NOMO-1 treated with DMSO at 0.1 percent for 48 hours (cell line): ENCODE data around the gene RUSC1.
A peak's percentile ranks its signal among the peaks of the same experiment; 100 is the strongest.
"Not testable (repeated sequence)": the region's sequence is repeated elsewhere in the genome, so short reads cannot be mapped to it uniquely, and the experiment has no call there.

ENCODE experiments used
- DNase-seq: peaks from one replicate; lab custom pipeline; 2025; ENCODE audit not compliant: unreplicated experiment; lab: John Stamatoyannopoulos, UW

RUSC1 gene

DNA sequence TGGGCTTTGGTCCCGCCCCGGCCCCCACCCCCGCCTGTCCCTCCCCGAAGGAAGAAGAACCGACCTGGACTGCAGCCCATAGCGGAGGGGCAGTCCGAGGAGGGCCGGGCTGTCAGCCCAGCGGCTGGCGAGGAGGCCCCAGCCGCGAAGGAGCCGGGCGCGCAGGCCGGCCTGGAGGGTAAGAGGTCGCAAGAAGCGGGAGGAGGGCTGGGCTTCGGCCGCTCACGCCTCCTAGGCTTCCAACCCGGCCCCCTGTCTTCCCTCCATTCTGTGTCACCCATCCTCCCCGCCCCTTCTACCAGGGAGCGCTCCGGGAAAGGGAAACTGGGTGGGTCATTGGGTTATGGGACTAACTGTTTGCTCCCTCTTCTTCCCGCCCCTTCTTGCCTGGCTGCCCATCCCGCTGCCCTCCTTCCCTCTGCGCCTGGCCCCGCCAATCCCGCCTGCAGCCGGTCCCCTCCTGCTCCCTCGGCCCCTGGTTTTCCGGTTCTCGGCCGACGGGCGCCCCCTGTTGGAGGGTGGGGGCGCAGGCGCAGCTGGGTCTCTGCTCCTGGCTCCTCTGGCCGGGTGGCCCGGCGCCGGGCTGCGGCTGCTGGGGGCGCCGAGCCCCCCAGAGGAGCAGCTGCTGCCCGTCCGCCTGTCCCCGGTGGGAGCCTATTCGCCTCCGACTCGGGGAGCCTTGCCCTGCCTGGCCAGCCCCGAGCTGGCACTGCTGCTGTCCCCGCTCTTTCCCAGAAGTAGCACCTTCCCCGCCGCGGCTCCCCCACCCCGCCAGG is 2.4 kb downstream of the RUSC1 start:
- peak; percentile 76 for DNase-seq

DNA sequence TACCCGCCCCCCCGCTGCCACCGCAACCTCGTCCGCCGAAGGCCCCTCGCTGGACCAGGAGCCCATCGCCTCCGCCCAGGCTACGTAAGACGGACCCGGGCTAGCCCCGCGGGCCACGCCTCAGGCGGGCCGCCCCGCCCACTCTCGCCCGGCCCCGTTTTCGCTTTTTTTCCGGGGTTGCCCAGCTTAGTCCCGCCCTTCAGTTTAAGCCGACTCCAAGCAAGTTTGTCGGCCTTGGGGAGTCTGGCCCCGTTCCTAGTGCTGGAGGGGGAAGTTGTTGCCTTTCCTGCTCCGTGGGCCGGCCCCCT is 3.0 kb downstream of the RUSC1 start:
- peak; percentile 79 for DNase-seq

DNA sequence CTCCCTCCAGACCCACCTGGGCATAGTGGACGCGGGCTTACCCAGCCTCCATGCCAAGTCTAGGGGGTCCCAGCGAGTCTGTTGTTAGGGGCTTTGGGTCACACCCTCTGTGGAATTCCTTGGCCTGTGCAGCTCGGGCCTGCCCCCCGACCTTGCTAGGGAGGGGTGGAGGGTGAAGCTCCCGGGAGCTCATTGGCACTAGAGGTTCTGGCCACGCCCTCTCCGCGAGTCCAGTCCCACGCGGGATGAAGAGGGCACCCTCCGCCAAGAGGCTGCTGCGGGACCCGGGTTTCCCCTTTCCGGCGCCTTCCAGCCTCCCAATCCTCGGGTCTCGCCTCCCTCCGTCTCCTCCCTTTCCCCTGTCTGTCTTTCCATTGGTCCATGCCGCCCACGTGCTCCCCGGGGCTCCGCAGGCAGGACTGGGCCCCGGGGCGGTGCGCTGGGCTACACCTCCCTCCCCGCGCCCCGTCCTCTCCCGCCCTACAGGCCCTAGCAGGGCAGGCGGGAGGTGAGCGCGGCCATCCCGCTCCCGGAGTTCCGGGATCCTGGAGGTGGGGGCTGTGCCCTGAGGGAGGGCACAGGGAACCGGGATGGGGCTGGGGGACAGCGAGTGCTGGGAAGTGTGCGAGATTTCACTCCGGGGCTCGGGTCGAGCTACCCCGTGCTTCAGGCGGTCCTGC is 3.5 kb downstream of the RUSC1 start:
- peak; percentile 98 for DNase-seq

DNA sequence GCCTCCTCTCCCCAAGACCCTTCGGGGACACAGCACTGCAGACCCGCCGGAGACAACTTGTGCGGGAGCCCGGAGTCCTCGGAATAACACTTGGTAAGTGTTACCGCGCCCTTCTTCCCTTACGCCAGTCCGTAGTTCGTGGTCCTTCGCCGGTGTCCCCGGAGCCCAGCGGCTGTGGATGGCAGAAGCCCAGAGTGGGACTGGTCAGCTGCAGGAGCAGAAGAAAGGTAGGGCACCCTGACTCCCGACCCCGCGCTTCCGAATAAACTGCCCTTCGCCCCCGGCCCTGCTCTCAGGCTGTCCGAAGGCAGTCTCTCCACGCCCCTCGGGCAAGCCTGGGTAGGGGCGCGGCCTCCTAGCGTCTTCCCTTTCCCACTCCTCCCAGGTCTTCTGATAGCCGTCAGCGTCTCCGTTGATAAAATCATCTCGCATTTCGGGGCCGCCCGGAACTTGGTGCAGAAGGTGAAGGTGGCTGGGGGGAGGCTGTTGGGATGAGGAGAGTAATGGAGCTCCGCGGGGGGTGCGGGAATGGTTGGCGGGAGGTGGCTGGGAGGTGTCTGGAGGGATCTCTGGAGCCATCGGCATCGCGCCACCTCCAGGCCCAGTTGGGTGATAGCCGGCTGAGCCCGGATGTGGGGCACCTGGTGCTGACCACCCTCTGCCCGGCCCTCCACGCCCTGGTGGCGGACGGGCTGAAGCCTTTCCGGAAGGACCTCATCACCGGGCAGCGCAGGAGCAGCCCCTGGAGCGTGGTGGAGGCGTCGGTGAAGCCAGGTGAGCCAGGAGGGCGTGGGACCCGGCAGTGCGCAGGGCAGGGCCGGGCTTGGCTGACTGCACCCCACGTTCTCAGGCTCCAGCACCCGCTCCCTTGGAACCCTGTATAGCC is 4.3 kb downstream of the RUSC1 start:
- DNase-seq, result peak; percentile 27

DNA sequence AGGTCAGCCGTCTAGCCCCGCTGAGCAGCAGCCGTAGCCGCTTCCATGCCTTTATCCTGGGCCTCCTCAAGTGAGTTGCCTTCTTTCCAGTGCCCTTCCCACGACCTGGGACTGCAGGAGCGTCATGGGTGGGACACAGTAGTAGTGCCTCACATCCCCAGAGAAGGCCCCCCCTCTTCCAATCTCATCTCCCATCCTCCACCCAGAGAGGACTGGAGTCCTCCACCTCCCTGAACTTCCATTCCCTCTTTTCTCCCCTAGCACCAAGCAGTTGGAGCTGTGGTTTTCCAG is 4.9 kb downstream of the RUSC1 start:
- no peak for DNase-seq

DNA sequence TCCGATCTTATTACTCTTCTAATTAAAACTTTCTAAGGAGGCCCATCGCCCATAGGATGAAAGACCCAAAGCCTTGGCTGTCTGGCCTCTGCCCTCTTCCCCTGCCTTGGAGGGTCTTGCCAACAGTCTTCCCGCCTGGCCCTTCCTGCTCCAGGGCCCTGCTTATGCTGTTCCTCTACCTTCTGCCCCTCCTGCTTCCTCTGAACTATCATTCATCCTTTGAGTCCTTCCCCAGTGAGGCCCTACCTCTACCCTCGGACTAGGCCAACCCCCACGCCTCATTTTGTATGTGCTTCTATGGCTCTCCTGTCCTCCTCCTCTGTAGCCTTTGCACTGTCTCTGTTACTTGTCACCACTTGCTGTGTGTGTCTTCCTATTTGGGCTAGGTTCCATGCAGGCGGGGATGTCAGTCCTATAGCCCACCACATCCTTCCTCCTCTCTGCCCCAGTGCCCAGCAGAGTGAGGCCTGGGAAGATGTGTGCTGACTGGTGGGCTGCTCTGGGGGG is 5.4 kb downstream of the RUSC1 start:
- DNase-seq, result no peak

DNA sequence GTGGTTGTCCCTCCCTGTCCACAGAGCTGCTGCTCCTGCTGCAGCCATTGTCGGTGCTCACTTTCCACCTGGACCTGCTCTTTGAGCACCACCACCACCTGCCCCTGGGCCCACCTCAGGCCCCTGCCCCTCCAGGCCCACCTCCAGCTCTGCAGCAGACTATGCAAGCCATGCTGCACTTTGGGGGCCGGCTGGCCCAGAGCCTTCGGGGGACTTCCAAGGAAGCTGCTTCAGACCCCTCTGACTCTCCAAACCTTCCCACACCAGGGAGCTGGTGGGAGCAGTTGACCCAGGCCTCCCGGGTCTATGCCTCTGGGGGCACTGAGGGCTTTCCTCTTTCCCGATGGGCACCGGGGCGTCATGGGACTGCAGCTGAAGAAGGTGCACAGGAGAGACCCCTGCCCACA is 5.9 kb downstream of the RUSC1 start:
- DNase-seq, result no peak

DNA sequence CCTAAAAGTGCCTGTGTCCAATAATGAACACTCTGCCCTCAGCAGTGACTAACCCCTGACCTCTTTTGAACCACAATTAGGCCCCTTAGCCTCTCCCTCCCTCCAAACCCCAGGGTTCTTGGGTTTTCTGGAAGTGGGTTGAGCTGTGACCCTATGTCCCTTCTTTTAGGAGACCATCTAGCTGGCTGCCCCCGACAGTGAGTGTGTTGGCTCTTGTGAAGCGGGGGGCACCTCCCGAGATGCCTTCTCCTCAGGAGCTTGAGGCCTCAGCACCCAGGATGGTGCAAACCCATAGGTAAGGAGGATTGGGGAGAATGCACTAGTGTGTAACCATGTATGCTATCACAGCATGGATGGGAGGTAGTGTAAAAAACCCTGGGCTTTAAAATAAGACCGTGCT is 7.3 kb downstream of the RUSC1 start:
- no peak for DNase-seq

DNA sequence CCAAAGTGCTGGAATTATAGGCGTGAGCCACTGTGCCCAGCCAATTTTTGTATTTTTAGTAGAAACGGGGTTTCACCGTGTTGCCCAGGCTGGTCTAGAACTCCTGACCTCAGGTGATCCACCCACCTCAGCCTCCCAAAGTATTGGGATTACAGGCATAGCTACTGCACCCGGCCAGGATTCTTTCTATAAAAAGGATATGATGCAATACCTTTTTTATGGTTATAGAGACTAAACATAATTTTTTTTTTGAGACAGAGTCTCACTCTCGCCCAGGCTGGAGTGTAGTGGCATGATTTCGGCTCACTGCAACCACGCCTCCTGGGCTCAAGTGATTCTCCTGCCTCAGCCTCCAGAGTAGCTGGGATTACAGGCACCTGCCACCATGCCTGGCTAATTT is 8.2 kb downstream of the RUSC1 start:
- not testable (repeated sequence) for DNase-seq

DNA sequence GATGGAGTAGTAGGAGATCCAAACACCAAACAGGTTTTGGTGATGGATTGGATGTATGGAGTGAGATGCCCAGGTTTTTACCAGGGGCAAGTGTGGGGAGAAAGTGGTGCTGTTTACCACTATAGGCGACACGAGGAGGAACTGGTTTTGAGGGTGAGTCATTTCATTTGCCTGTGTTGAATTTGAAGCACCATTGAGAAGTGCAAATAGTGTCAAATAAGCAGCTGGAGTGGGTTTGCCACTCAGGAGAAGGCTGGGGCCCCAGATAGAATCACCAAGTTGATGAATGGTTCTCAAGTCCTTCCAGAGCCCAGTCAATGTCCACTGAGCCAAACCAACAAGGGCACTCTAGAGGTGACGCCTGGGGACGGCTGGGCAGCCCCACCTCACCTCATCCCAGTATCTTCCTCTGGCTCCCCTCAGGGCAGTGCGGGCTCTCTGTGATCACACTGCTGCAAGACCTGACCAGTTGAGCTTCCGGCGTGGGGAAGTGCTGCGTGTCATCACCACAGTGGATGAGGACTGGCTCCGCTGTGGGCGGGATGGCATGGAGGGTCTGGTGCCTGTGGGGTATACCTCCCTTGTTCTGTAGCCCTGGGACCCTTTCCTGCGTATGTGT is 9.4 kb downstream of the RUSC1 start:
- DNase-seq, result no peak

DNA sequence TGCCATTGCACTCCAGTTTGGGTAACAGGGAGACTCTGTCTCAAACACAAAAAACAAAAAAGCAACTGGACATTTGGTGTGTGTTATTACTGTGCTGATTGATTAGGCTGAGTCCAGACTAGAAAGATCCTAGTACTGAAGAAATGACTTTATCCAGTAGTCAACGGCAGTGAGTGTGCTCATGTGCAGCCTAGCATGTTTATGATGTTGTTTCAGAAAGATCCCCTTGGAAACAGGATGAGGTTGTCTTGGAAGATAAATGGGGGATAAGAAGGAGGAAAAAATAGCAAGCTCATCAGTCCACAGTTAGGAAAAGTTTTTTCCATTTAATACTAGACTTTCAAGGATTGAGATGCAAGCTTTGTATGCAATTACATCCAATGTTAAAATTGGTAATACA is 14.3 kb downstream of the RUSC1 start:
- no peak for DNase-seq

DNA sequence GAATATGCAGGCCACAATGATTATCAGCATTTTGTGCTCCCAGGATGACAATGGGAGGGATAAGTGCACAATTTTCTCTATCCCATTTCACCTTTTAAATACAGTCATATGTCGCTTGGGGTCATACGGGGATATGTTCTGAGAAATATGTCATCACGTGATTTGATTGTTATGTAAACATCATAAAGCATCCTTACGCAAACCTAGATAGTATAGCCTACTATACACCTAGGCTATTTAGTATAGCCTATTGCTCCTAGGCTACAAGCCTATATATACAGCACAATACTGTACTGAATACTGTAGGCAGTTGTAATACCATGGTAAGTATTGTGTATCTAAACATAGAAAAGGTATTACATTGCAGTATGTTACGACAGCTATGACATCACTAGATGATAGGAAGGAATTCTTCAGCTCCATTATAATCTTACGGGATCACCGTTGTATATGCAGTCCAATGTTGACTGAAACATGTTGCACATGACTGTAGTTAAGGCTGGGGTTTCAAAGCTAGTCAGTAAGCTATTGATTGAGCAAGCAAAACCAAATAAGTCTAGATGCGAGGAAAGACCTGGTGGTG is 18.9 kb downstream of the RUSC1 start:
- DNase-seq, result no peak

DNA sequence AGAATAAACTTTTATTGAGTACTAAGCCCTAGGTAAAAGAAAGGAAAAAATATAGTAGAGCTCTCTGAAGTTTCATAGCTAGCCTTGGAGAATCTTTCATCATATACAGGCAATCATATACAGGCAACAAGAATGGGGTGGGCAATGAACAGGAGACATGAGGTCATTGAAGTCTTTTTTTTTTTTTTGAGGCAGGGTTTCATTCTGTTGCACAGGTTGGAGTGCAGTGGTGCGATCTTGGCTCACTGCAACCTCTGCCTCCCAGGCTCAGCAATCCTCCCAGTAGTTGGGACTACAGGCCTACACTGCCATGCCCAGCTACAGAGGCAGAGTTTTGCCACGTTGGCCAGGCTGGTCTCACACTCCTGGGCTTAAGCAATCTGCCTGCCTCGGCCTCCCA is 22.1 kb downstream of the RUSC1 start:
- no peak for DNase-seq

DNA sequence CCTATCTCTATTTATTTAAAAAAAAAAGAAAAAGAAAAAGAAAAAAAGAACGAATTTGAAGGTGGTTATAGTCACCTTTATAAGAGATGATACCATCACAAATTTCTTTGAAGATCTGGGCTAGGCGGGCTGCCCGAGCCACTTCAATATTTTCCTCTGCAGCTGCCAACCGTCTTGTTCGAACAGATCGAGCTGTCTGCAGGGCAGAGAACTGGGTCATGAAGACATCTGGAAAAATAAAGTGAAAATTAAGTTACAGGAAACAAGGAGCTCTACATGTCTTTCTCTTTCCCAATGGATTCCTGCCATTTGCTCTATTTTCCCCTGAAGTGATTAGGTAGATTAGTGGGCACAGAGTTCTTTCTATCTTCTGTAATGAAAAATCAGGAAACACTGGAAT is 31.9 kb downstream of the RUSC1 start:
- DNase-seq, result no peak

DNA sequence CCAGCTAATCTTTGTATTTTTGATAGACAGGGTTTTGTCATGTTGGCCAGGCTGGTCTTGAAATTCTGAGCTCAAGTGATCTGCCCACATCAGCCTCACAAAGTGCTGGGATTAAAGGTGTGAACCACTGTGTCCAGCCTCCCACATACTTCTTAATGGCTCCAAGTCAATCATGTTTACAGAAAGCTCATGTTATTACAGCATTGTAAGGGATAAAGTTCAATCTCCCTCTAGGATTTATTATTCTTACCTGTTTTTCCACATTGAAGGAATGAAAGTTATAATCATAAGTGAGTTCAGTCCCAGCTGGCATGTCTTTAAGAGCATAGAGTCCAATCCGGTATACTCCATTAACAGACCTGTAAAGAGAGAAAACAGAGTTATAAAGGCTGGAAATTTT is 39.4 kb downstream of the RUSC1 start:
- DNase-seq, result no peak

DNA sequence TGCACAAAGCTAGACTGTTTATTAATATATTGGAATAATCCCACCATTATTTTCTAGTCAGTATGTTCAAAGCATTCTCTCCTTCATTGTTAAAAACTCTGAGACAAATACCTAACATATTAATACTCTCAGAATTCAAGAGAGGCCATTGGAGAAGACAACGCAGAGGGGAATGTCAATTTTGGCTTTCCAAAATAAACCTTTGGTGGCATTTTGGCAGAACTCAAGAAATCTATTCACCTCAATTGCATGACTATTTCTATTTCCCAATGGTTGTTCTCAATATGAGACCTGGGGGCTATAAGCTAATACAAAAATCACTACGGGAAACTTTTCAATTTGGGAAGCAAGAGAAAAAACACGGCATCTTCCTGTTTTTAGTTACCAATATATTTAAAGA is 58.5 kb downstream of the RUSC1 start:
- DNase-seq, result no peak

DNA sequence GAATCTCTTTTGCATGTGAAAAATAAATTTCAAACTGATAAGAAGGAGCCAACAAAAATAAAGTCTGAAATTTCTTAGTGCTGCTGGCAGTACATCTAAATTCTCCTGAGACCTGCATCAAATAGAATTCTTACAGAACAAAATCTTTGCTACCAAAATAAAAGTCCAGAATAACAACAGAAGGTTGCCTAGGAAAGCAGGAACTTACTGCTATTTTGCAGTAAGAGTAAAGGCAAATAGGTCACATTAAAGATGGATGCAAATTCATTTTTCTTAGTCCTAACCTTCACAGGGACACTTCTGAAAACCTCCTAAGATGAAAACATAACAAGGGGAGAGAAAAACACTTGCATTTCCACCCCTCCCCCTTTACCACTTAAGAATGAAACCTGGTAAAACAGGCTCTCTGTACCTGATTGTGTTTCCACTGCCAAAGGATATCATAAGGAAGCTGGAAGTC is 59.0 kb downstream of the RUSC1 start:
- peak; percentile 8 for DNase-seq
